K562 (cell line): Measurements from ENCODE around the gene WWC2. TPM values are rescaled to one million over a fixed set of nuclear protein-coding genes. Genes with fewer than 3 reads are reported as not detected.

Source experiments
- ATAC-seq: fragments of 200-7000 bp; cut with Tn5 transposase; 3 replicates; pipeline ENCODE4 v1.9.1; 2020; ENCODE audit warnings: moderate library complexity
- BruUV-seq: library from RNA; stranded (reverse); fragments of 400-500 nt; replicated peaks from 2 replicates; lab custom pipeline; 2021; lab: Mats Ljungman, UMichigan
- CTCF ChIA-PET: fragments of 300-600 bp; formaldehyde crosslinking; extraction: SDS; loops from one replicate; lab custom pipeline; 2021; ENCODE audit warnings: low intra/inter-chr PET ratio; lab: Yijun Ruan, JAX
- POLR2A ChIA-PET: fragments of 300-600, 350-650 bp; sonication (Branson Sonifier 250); formaldehyde crosslinking; extraction: SDS; loops from one replicate; lab custom pipeline; 2021; ENCODE audit warnings: antibody characterized with exemption, inconsistent platforms; lab: Yijun Ruan, JAX
- DNase-seq, 4 experiments: peaks; one replicate each; pipeline versions ENCODE4 v3.0.0 to v3.0.0-alpha.2; 2011 to 2018; ENCODE audit warnings: low spot score in 3 of 4, mixed read lengths in 3 of 4; ENCODE audit errors: extremely low read depth in 1 of 4
- FAIRE-seq: peaks from 2 replicates; lab custom pipeline; 2011; peaks lifted over from hg19 to GRCh38; lab: Jason Lieb, UNC
- H2AFZ ChIP-seq: 2 replicates; pipeline ENCODE4 v1.6.0; 2011; ENCODE audit warnings: low read depth, low read length, control low read depth, inconsistent platforms
- H3K27ac ChIP-seq: fragments of 200-600 bp; 3 replicates; pipeline ENCODE4 v1.8.0; 2011; ENCODE audit warnings: low read depth, mild to moderate bottlenecking, control low read depth, inconsistent platforms, low read length, moderate library complexity, mixed read lengths; ENCODE audit errors: extremely low read depth
- H3K27me3 ChIP-seq, 2 experiments: fragments of 300-600 bp in 1 of 2; 2 replicates in 1 of 2; 3 replicates in 1 of 2; pipeline versions ENCODE4 v1.6.0 to v1.8.0; 2011; ENCODE audit warnings: inconsistent platforms in 2 of 2, low read length in 2 of 2, mild to moderate bottlenecking in 1 of 2, mixed read lengths in 1 of 2, moderate library complexity in 1 of 2; ENCODE audit not compliant: control insufficient read depth in 2 of 2, insufficient read depth in 2 of 2
- H3K36me3 ChIP-seq: fragments of 300-600 bp; 3 replicates; pipeline ENCODE4 v1.8.0; 2011; ENCODE audit warnings: mild to moderate bottlenecking, low read length, inconsistent platforms; ENCODE audit not compliant: control insufficient read depth, insufficient read depth
- H3K4me1 ChIP-seq, 2 experiments: fragments of 200-600 bp in 1 of 2; replicated peaks in 1 of 2; 2 replicates in 1 of 2; 3 replicates in 1 of 2; pipeline versions ENCODE4 v1.5.1 to v1.8.0; 2011; ENCODE audit warnings: inconsistent platforms in 2 of 2, low read length in 2 of 2, mild to moderate bottlenecking in 1 of 2, mixed read lengths in 1 of 2, moderate library complexity in 1 of 2; ENCODE audit not compliant: control insufficient read depth in 2 of 2, insufficient read depth in 2 of 2
- H3K4me2 ChIP-seq: 2 replicates; pipeline ENCODE4 v1.6.1; 2011; ENCODE audit warnings: low read length, control low read depth, inconsistent platforms, mixed read lengths; ENCODE audit not compliant: insufficient read depth
- H3K4me3 ChIP-seq: fragments of 200-600 bp; sonication (generic), shearing (Covaris generic); 2 replicates; pipeline ENCODE4 v1.5.1; 2016; ENCODE audit warnings: control low read depth, inconsistent platforms
- H3K79me2 ChIP-seq: fragments of 200-600 bp; 3 replicates; pipeline ENCODE4 v1.8.0; 2011; ENCODE audit warnings: low read length, inconsistent platforms; ENCODE audit not compliant: control insufficient read depth, insufficient read depth
- H3K9ac ChIP-seq, 2 experiments: 2 replicates each; pipeline versions ENCODE4 v1.6.0 to v1.6.1; 2011; ENCODE audit warnings: low read depth in 2 of 2, low read length in 2 of 2, control low read depth in 1 of 2, inconsistent platforms in 1 of 2, mild to moderate bottlenecking in 1 of 2, mixed read lengths in 1 of 2; ENCODE audit not compliant: insufficient read depth in 1 of 2
- H3K9me1 ChIP-seq: one replicate; pipeline ENCODE4 v1.6.0; 2011; ENCODE audit warnings: inconsistent platforms, mild to moderate bottlenecking, low read length, moderate library complexity; ENCODE audit not compliant: control insufficient read depth, insufficient read depth
- H3K9me3 ChIP-seq: replicated peaks from 2 replicates; pipeline ENCODE4 v1.5.1; 2011; ENCODE audit warnings: low read depth, low read length, inconsistent platforms; ENCODE audit not compliant: control insufficient read depth, insufficient read depth
- H4K20me1 ChIP-seq: replicated peaks from 2 replicates; pipeline ENCODE4 v1.6.1; 2011; ENCODE audit warnings: low read length, inconsistent platforms, mixed read lengths; ENCODE audit not compliant: control insufficient read depth, insufficient read depth
- BHLHE40 ChIP-seq: IDR thresholded peaks from 2 replicates; pipeline ENCODE4 v1.6.1; 2011; ENCODE audit warnings: low read length, improper control_type of control experiment
- FUS ChIP-seq: fragments of 200-400 bp; formaldehyde crosslinking; optimal IDR thresholded peaks from 2 replicates; pipeline ENCODE3; 2017; ENCODE audit warnings: low read depth, low read length
- HLTF ChIP-seq: fragments of 450-650 bp; IDR thresholded peaks from 2 replicates; pipeline ENCODE4 v1.6.1; 2016
- HMG20A ChIP-seq: fragments of 450-650 bp; formaldehyde crosslinking; conservative IDR thresholded peaks from 2 replicates; pipeline ENCODE4 v1.4.0; 2020; ENCODE audit warnings: mild to moderate bottlenecking, mixed read lengths
- NR3C1 ChIP-seq: sonication (generic); formaldehyde crosslinking; IDR thresholded peaks from 2 replicates; pipeline ENCODE4 v1.8.1; 2022; ENCODE audit warnings: missing genetic modification reagents
- ZFPM2 ChIP-seq: fragments of 250-450 bp; sonication (Bioruptor Pico); IDR thresholded peaks from 2 replicates; pipeline ENCODE4 v1.5.1; 2022; ENCODE audit warnings: mild to moderate bottlenecking
- ZNF408 ChIP-seq: fragments of 250-450 bp; sonication (Bioruptor Pico); IDR thresholded peaks from 2 replicates; pipeline ENCODE4 v1.4.0; 2020; ENCODE audit warnings: low read depth, mild to moderate bottlenecking, moderate library complexity
- ZNF551 ChIP-seq: fragments of 250-450 bp; sonication (Bioruptor Pico); IDR thresholded peaks from 2 replicates; pipeline ENCODE4 v1.5.0; 2021; ENCODE audit warnings: mild to moderate bottlenecking, moderate library complexity
- WGBS: fragments of 100-300 bp; shearing (Covaris generic); methylation state at CpG from one replicate; pipeline ENCODE4 v1.1.6; 2016; ENCODE audit warnings: low coverage, mixed read lengths; ENCODE audit not compliant: insufficient coverage; ENCODE audit errors: missing lambda C conversion rate; 5-methylcytosine and 5-hydroxymethylcytosine counted together
- in situ Hi-C: fragments of 300-500 bp; cut with MboI; formaldehyde crosslinking; loops from 4 replicates; pipeline ENCODE4 v1.15.0; 2018; ENCODE audit warnings: inconsistent platforms, mixed read lengths
- intact Hi-C: fragments of 100-400 bp; cut with micrococcal nuclease; formaldehyde crosslinking; loops from 2 replicates; pipeline ENCODE4 v1.14.2; 2022
- polyA plus RNA-seq, 8 experiments: library from polyadenylated mRNA; depleted of rRNA in 4 of 8; stranded (reverse) in 5 of 8; unstranded in 3 of 8; fragments of >200 nt; fragmentation: Nextera tagmentation in 2 of 8; fragmentation: Illumina TruSeq in 1 of 8; extraction: Ambion mirVana in 2 of 8; extraction: Trizol in 1 of 8; gene quantifications; 2 replicates each; pipeline versions ENCODE4 v1.2.1 to v1.2.3, GENCODE V29; 2011 to 2014; ENCODE audit warnings: inconsistent platforms in 1 of 8, missing spikeins in 1 of 8
- total RNA-seq, 7 experiments: library from RNA; depleted of rRNA in 6 of 7; stranded (reverse); fragments of >200 nt in 6 of 7; fragmentation: Illumina TruSeq in 2 of 7; extraction: Trizol in 2 of 7; gene quantifications; 2 replicates each; pipeline versions ENCODE4 v1.2.1 to v1.2.3, GENCODE V29; 2011 to 2021; ENCODE audit warnings: low replicate concordance in 1 of 7
- TF ChIP-seq, protein P1 (sequence below), 2 experiments: fragments of 450-650 bp in 1 of 2; IDR thresholded peaks; 2 replicates each; pipeline ENCODE4 v1.6.1; 2011 to 2017; ENCODE audit warnings: low read depth in 2 of 2, antibody characterized with exemption in 1 of 2, borderline replicate concordance in 1 of 2, low read length in 1 of 2, mild to moderate bottlenecking in 1 of 2, mixed read lengths in 1 of 2; ENCODE audit not compliant: control insufficient read depth in 1 of 2
- TF ChIP-seq, protein P2 (sequence below), 2 experiments: fragments of 450-650 bp; IDR thresholded peaks; 2 replicates each; pipeline ENCODE4 v1.6.1; 2018; ENCODE audit warnings: mild to moderate bottlenecking in 2 of 2, low read depth in 1 of 2; ENCODE audit not compliant: partially characterized antibody in 2 of 2
- TF ChIP-seq, protein P3 (sequence below): fragments of 250-450 bp; sonication (Bioruptor Pico); IDR thresholded peaks from 2 replicates; pipeline ENCODE4 v1.6.1; 2021; ENCODE audit warnings: mild to moderate bottlenecking
- TF ChIP-seq, protein P4 (sequence below): fragments of 450-650 bp; IDR thresholded peaks from 2 replicates; pipeline ENCODE4 v1.6.1; 2017; ENCODE audit warnings: mild to moderate bottlenecking, moderate library complexity

Gene WWC2
- total and polyA plus RNA-seq, 9 of the 15 experiments (the other 6 are each of a cell fraction or from before 2014, with no cell fraction given) = 3.7 to 39.4 (median 19.6) TPM

DNA sequence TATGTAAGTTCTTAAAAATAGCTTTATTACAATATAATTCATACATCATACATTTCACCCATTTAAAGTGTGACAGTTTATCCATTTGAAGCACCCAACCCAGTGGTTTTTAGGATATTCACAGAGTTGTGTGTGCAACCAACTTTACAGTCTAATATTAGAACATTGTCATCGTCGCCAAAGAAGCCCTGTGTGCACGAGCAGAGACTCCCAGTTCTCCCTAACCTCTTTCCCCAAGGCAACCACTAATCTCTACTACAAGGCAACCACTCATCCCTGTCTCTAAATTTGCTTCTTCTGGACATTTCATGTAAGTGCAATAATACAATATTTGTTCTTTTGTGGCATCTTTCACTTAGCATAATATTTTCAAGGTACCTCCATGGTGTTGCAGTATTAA is 173.3 kb downstream of the WWC2 start:
- ATAC-seq = no peak
- WGBS = 70% methylated on average over 3 of the region's 3 CpGs
- H3K79me2 ChIP-seq = no peaks in the 10 kb centered on the region
- no peaks in the 10 kb centered on the region for H3K4me1 ChIP-seq
- H3K4me2 ChIP-seq = no peak overlapping the region
- ChIA-PET POLR2A (no interaction called here), CTCF (no interaction called here)
- peaks cover 36% of the 10 kb centered on the region; the same call in 2 of the 3 replicates for H3K36me3 ChIP-seq
- no TSS peak for BruUV-seq
- H3K9ac ChIP-seq = no peak overlapping the region
- FAIRE-seq = no peak
- H3K4me3 ChIP-seq = no peak overlapping the region
- no peak for DNase-seq
- H3K27me3 ChIP-seq = no peaks in the 10 kb centered on the region
- intact Hi-C loops = no loop called here
- H3K9me3 ChIP-seq = peaks cover 7% of the 10 kb centered on the region; the same call in 1 of the 2 replicates
- H3K9me1 ChIP-seq = no peaks in the 10 kb centered on the region
- no peak overlapping the region for H2AFZ ChIP-seq
- H3K27ac ChIP-seq = no peak overlapping the region
- no peaks in the 10 kb centered on the region for H4K20me1 ChIP-seq
- in situ Hi-C loops = loop anchor here (10.0 to 25.0 kb wide), 2 partner anchors 132 to 810 kb away; no protein-coding TSS in a partner anchor
- TF ChIP-seq, protein P1, sequence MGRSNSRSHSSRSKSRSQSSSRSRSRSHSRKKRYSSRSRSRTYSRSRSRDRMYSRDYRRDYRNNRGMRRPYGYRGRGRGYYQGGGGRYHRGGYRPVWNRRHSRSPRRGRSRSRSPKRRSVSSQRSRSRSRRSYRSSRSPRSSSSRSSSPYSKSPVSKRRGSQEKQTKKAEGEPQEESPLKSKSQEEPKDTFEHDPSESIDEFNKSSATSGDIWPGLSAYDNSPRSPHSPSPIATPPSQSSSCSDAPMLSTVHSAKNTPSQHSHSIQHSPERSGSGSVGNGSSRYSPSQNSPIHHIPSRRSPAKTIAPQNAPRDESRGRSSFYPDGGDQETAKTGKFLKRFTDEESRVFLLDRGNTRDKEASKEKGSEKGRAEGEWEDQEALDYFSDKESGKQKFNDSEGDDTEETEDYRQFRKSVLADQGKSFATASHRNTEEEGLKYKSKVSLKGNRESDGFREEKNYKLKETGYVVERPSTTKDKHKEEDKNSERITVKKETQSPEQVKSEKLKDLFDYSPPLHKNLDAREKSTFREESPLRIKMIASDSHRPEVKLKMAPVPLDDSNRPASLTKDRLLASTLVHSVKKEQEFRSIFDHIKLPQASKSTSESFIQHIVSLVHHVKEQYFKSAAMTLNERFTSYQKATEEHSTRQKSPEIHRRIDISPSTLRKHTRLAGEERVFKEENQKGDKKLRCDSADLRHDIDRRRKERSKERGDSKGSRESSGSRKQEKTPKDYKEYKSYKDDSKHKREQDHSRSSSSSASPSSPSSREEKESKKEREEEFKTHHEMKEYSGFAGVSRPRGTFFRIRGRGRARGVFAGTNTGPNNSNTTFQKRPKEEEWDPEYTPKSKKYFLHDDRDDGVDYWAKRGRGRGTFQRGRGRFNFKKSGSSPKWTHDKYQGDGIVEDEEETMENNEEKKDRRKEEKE (IDR thresholded peaks at IDR 0.05; ENCODE audit: borderline replicate concordance in 1 of 2, control insufficient read depth in 1 of 2, low read depth in 2 of 2, low read length in 1 of 2) = no peak
- TF ChIP-seq HLTF (no peak), BHLHE40 (no peak), FUS (no peak), HMG20A (CRISPR knock-in tag) (no peak), ZNF408 (CRISPR knock-in tag) (no peak), ZFPM2 (CRISPR knock-in tag) (no peak), NR3C1 (CRISPR knock-in tag) (no peak), ZNF551 (no peak)
- TF ChIP-seq, protein P2, sequence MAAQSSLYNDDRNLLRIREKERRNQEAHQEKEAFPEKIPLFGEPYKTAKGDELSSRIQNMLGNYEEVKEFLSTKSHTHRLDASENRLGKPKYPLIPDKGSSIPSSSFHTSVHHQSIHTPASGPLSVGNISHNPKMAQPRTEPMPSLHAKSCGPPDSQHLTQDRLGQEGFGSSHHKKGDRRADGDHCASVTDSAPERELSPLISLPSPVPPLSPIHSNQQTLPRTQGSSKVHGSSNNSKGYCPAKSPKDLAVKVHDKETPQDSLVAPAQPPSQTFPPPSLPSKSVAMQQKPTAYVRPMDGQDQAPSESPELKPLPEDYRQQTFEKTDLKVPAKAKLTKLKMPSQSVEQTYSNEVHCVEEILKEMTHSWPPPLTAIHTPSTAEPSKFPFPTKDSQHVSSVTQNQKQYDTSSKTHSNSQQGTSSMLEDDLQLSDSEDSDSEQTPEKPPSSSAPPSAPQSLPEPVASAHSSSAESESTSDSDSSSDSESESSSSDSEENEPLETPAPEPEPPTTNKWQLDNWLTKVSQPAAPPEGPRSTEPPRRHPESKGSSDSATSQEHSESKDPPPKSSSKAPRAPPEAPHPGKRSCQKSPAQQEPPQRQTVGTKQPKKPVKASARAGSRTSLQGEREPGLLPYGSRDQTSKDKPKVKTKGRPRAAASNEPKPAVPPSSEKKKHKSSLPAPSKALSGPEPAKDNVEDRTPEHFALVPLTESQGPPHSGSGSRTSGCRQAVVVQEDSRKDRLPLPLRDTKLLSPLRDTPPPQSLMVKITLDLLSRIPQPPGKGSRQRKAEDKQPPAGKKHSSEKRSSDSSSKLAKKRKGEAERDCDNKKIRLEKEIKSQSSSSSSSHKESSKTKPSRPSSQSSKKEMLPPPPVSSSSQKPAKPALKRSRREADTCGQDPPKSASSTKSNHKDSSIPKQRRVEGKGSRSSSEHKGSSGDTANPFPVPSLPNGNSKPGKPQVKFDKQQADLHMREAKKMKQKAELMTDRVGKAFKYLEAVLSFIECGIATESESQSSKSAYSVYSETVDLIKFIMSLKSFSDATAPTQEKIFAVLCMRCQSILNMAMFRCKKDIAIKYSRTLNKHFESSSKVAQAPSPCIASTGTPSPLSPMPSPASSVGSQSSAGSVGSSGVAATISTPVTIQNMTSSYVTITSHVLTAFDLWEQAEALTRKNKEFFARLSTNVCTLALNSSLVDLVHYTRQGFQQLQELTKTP (IDR thresholded peaks at IDR 0.05; ENCODE audit: low read depth in 1 of 2, partially characterized antibody in 2 of 2) = no peak
- TF ChIP-seq, protein P3, sequence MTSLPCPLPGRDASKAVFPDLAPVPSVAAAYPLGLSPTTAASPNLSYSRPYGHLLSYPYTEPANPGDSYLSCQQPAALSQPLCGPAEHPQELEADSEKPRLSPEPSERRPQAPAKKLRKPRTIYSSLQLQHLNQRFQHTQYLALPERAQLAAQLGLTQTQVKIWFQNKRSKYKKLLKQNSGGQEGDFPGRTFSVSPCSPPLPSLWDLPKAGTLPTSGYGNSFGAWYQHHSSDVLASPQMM = no peak
- TF ChIP-seq, protein P4, sequence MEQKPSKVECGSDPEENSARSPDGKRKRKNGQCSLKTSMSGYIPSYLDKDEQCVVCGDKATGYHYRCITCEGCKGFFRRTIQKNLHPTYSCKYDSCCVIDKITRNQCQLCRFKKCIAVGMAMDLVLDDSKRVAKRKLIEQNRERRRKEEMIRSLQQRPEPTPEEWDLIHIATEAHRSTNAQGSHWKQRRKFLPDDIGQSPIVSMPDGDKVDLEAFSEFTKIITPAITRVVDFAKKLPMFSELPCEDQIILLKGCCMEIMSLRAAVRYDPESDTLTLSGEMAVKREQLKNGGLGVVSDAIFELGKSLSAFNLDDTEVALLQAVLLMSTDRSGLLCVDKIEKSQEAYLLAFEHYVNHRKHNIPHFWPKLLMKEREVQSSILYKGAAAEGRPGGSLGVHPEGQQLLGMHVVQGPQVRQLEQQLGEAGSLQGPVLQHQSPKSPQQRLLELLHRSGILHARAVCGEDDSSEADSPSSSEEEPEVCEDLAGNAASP = no peak
